Activated CD4-positive, alpha-beta T cell treated with anti-CD3 and anti-CD28 coated beads for 36 hours (primary cell): Measurements from ENCODE around the gene RAF1. TPM values are rescaled to one million over a fixed set of nuclear protein-coding genes. Genes with fewer than 3 reads are reported as not detected.
"Not testable (repeated sequence)": the region's sequence is repeated elsewhere in the genome, so short reads cannot be mapped to it uniquely, and the experiment has no call there.

ENCODE experiments used
- ATAC-seq: fragments of 200-7000 bp; cut with Tn5 transposase; one replicate; pipeline ENCODE4 v1.10.0; 2021; ENCODE audit warnings: mild to moderate bottlenecking, moderate library complexity
- CTCF ChIA-PET: fragments of 350-600 bp; sonication (Branson Sonifier 250); formaldehyde crosslinking; loops from one replicate; lab custom pipeline; 2021; ENCODE audit warnings: antibody characterized with exemption; lab: Charles Lee
- POLR2A ChIA-PET: fragments of 350-600 bp; sonication (Branson Sonifier 250); formaldehyde crosslinking; loops from one replicate; lab custom pipeline; 2021; ENCODE audit warnings: antibody characterized with exemption, inconsistent platforms; lab: Charles Lee
- DNase-seq: peaks from one replicate; pipeline ENCODE4 v3.0.0-alpha.2; 2020
- H3K27ac Mint-ChIP-seq: one replicate; pipeline ENCODE4 v1.8.0; 2021; ENCODE audit warnings: mixed read lengths
- H3K27me3 Mint-ChIP-seq: one replicate; pipeline ENCODE4 v1.8.0; 2021; ENCODE audit warnings: mixed read lengths
- H3K36me3 Mint-ChIP-seq: one replicate; pipeline ENCODE4 v1.8.0; 2021; ENCODE audit warnings: low read depth, mixed read lengths
- H3K4me1 Mint-ChIP-seq: one replicate; pipeline ENCODE4 v1.8.0; 2021; ENCODE audit warnings: mixed read lengths
- H3K4me3 Mint-ChIP-seq: one replicate; pipeline ENCODE4 v1.8.0; 2021; ENCODE audit warnings: mild to moderate bottlenecking, moderate library complexity, mixed read lengths
- H3K9me3 Mint-ChIP-seq: one replicate; pipeline ENCODE4 v1.8.0; 2021; ENCODE audit warnings: low read depth, mixed read lengths
- intact Hi-C, 2 experiments: fragments of 100-400 bp; cut with DNase I in 1 of 2; cut with micrococcal nuclease in 1 of 2; formaldehyde crosslinking; loops; one replicate each; pipeline versions ENCODE4 v1.14.2 to v1.15.1; 2022 to 2024; cut with DNase I, micrococcal nuclease
- total RNA-seq, 2 experiments: library from RNA; stranded (reverse); gene quantifications; one replicate each; pipeline ENCODE4 v1.2.3, GENCODE V29; 2021

Gene RAF1
- total RNA-seq, 2 experiments from 2014 or later: 66.8 to 74.7 TPM

DNA sequence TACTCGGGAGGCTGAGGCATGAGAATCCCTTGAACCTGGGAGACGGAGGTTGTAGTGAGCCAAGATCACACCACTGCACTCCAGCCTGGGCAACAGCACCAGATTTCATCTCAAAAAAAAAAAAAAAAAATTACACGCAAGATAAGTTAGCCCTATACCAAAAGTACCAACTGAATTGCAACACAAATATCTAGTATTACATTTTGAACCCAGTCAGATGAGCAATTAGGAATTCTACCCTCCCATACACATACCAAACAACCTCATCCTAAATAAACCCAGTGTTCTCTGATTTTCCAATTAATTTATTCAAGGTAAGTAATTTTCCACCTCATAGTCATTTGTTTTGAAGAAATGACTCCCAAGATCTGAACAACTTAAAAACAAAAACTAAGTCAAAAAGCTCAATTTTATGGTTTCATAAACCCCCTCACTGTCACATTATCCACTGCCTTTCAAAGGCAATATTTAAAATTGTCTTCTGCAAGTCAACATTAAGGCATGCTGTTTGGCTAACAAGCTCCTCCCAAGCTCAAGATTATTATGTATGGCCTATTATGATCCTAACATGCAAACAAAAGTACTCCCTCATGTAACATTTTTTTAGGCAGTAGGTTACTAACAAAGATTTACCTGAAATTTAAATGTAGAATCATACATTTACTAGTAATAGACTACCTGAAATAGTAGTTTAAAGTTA, 4.5 kb downstream of the RAF1 start:
- Mint-ChIP-seq H3K4me1 (peaks cover 55% of the 10 kb centered on the region), H3K36me3 (peaks cover 16% of the 10 kb centered on the region), H3K27me3 (no peaks in the 10 kb centered on the region), H3K9me3 (no peaks in the 10 kb centered on the region), H3K4me3 (no peak overlapping the region), H3K27ac (peak overlapping the region; percentile 70)
- POLR2A ChIA-PET: interaction anchor here (0.7 to 1.2 kb wide), 4 partner anchors 21 to 127 kb away, joined by 3 to 8 read pairs (median 4); partner anchors contain the start of gene TMEM40
- no peak for DNase-seq
- no peak for ATAC-seq
- intact Hi-C loops: loop anchor here in 1 of 2 experiments (1.0 to 5.0 kb wide), 3 partner anchors 51 to 758 kb away; no protein-coding TSS in a partner anchor
- CTCF ChIA-PET: interaction anchor here (0.6 to 2.0 kb wide), 5 partner anchors 9 to 60 kb away, joined by 3 to 6 read pairs (median 3); no protein-coding TSS in a partner anchor

- H3K27me3 Mint-ChIP-seq: no peaks in the 10 kb centered on the region
- CTCF ChIA-PET: interaction anchor here (0.7 to 2.0 kb wide), 2 partner anchors 13 to 61 kb away, joined by 3 to 6 read pairs; no protein-coding TSS in a partner anchor
- POLR2A ChIA-PET: interaction anchor here (1.2 kb wide), 1 partner anchor 52 kb away, joined by 3 read pairs; no protein-coding TSS in a partner anchor
- peak; percentile 7 for ATAC-seq
- H3K4me3 Mint-ChIP-seq: no peak overlapping the region
- no peak for DNase-seq
- H3K4me1 Mint-ChIP-seq: peaks cover 55% of the 10 kb centered on the region
- intact Hi-C loops: loop anchor here in 1 of 2 experiments (1.0 kb wide), 1 partner anchor 50 kb away; no protein-coding TSS in a partner anchor
- no peaks in the 10 kb centered on the region for H3K9me3 Mint-ChIP-seq
- H3K27ac Mint-ChIP-seq: peak overlapping the region; percentile 60
- peaks cover 16% of the 10 kb centered on the region for H3K36me3 Mint-ChIP-seq
These were observed 5.3 kb downstream of the RAF1 start for GRCh38 chr3:12658593-12659058.

DNA sequence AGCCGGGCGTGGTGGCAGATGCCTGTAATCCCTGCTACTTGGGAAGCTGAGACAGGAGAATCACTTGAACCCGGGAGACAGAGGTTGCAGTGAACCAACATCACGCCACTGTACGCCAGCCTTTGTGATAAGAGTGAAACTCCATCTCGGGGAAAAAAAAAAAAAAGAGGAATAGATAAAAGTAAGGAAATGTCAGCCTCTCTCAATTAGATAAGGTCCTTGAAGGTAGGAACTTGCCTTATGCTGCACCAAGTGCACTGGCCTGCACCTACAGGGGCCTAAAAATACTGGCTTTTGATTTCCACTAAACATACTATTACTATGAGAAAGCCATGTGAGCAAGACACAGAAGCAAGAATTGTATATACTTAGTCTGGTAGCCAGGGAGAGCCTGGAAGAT, 7.1 kb downstream of the RAF1 start:
- no peak for DNase-seq
- H3K36me3 Mint-ChIP-seq: peaks cover 14% of the 10 kb centered on the region
- ATAC-seq: no peak
- H3K4me1 Mint-ChIP-seq: peaks cover 58% of the 10 kb centered on the region
- POLR2A ChIA-PET: no interaction called here
- no peak overlapping the region for H3K27ac Mint-ChIP-seq
- H3K9me3 Mint-ChIP-seq: no peaks in the 10 kb centered on the region
- intact Hi-C loops: loop anchor here in 1 of 2 experiments (2.0 kb wide), 1 partner anchor 50 kb away; no protein-coding TSS in a partner anchor
- CTCF ChIA-PET: interaction anchor here (0.6 kb wide), 1 partner anchor 42 kb away, joined by 3 read pairs; no protein-coding TSS in a partner anchor
- no peaks in the 10 kb centered on the region for H3K27me3 Mint-ChIP-seq
- H3K4me3 Mint-ChIP-seq: no peak overlapping the region

GRCh38 chr3:12656193-12656592, 7.7 kb downstream of the RAF1 start:
- Mint-ChIP-seq H3K36me3 (peaks cover 14% of the 10 kb centered on the region), H3K27me3 (no peaks in the 10 kb centered on the region), H3K27ac (peak overlapping the region; percentile 20), H3K9me3 (no peaks in the 10 kb centered on the region), H3K4me1 (peaks cover 58% of the 10 kb centered on the region), H3K4me3 (no peak overlapping the region)
- intact Hi-C loops: loop anchor here in 1 of 2 experiments (2.0 kb wide), 1 partner anchor 49 kb away; no protein-coding TSS in a partner anchor
- no peak for DNase-seq
- ChIA-PET POLR2A (no interaction called here), CTCF (no interaction called here)
- peak; percentile 21 for ATAC-seq

GRCh38 chr3:12655701-12656100, 8.2 kb downstream of the RAF1 start:
- Mint-ChIP-seq H3K4me1 (peaks cover 56% of the 10 kb centered on the region), H3K36me3 (peaks cover 14% of the 10 kb centered on the region), H3K4me3 (no peak overlapping the region), H3K9me3 (no peaks in the 10 kb centered on the region), H3K27ac (no peak overlapping the region), H3K27me3 (no peaks in the 10 kb centered on the region)
- CTCF ChIA-PET: no interaction called here
- POLR2A ChIA-PET: no interaction called here
- intact Hi-C loops: loop anchor here (1.0 to 2.0 kb wide), 2 partner anchors 48 to 49 kb away; no protein-coding TSS in a partner anchor
- DNase-seq (peak; percentile 47), ATAC-seq (peak; percentile 79)

DNA sequence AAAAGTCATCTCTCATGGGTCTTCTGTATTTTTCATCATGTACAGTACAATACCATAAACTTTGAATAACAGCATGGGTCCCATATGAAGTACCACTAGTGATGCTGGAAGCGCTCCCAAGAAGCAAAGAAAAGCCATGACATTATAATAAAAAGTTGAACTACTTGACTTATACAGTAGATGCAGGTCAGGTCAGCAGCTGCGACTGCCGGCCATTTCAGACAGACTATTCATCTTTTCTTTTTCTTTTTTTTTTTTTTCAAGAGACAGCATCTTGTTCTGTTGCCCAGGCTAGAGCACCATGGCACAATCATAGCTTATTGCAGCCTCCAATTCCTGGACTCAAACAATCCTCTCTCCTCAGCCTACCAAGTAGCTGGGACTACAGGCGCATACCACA, 10.2 kb downstream of the RAF1 start:
- no peaks in the 10 kb centered on the region for H3K27me3 Mint-ChIP-seq
- ChIA-PET POLR2A (no interaction called here), CTCF (no interaction called here)
- DNase-seq (no peak), ATAC-seq (no peak)
- H3K27ac Mint-ChIP-seq: no peak overlapping the region
- H3K36me3 Mint-ChIP-seq: peaks cover 11% of the 10 kb centered on the region
- peaks cover 54% of the 10 kb centered on the region for H3K4me1 Mint-ChIP-seq
- H3K4me3 Mint-ChIP-seq: no peak overlapping the region
- H3K9me3 Mint-ChIP-seq: no peaks in the 10 kb centered on the region
- intact Hi-C loops: no loop called here

GRCh38 chr3:12648384-12648959, 15.4 kb downstream of the RAF1 start:
- Mint-ChIP-seq H3K27ac (no peak overlapping the region), H3K4me1 (peaks cover 55% of the 10 kb centered on the region), H3K36me3 (no peaks in the 10 kb centered on the region), H3K27me3 (no peaks in the 10 kb centered on the region), H3K4me3 (no peak overlapping the region), H3K9me3 (no peaks in the 10 kb centered on the region)
- intact Hi-C loops: no loop called here
- ChIA-PET POLR2A (interaction anchor here (0.6 kb wide), 1 partner anchor 29 kb away, joined by 5 read pairs; no protein-coding TSS in a partner anchor), CTCF (interaction anchor here (0.6 to 1.4 kb wide), 3 partner anchors 10 to 1047 kb away, joined by 3 to 5 read pairs (median 3); no protein-coding TSS in a partner anchor)
- DNase-seq: no peak
- peak; percentile 44 for ATAC-seq

GRCh38 chr3:12644331-12644937, 19.5 kb downstream of the RAF1 start:
- POLR2A ChIA-PET: no interaction called here
- no peak for ATAC-seq
- CTCF ChIA-PET: interaction anchor here (0.6 to 1.8 kb wide), 4 partner anchors 10 to 241 kb away, joined by 3 to 4 read pairs (median 4); no protein-coding TSS in a partner anchor
- Mint-ChIP-seq H3K9me3 (no peaks in the 10 kb centered on the region), H3K27me3 (no peaks in the 10 kb centered on the region), H3K36me3 (peaks cover 15% of the 10 kb centered on the region), H3K4me3 (no peak overlapping the region), H3K4me1 (peaks cover 47% of the 10 kb centered on the region), H3K27ac (no peak overlapping the region)
- intact Hi-C loops: no loop called here
- no peak for DNase-seq

DNA sequence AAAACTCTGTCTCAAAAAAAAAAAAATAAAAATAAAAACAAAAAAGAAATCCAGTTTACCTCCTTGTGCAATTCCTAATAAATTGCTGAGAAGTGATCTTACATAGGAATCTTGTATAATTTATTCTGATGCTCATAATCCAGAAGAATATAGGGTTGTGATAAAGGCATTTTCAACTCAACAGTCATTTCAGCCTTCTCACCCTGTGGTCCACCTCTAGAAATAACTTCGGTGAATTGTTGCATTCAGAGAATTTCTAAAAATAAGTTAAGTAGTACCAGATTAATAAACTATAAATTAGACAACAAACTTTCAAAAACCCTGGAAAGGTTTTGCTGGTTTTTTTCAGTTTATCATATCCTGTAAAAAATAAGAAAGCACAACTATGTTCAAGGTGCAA, 20.2 kb downstream of the RAF1 start:
- CTCF ChIA-PET: interaction anchor here (0.6 to 1.3 kb wide), 2 partner anchors 11 to 19 kb away, joined by 3 read pairs; no protein-coding TSS in a partner anchor

GRCh38 chr3:12643010-12643380, 20.9 kb downstream of the RAF1 start:
- POLR2A ChIA-PET: interaction anchor here (0.6 kb wide), 1 partner anchor 1276 kb away, joined by 5 read pairs; no protein-coding TSS in a partner anchor

More for the DNA sequence above, 20.2 kb downstream of the RAF1 start:
- H3K36me3 Mint-ChIP-seq: peaks cover 15% of the 10 kb centered on the region
- H3K4me3 Mint-ChIP-seq: no peak overlapping the region
- DNase-seq (no peak), ATAC-seq (no peak)
- H3K27me3 Mint-ChIP-seq: no peaks in the 10 kb centered on the region
- intact Hi-C loops: no loop called here
- H3K4me1 Mint-ChIP-seq: peaks cover 48% of the 10 kb centered on the region
- H3K9me3 Mint-ChIP-seq: no peaks in the 10 kb centered on the region
- H3K27ac Mint-ChIP-seq: no peak overlapping the region
- POLR2A ChIA-PET: no interaction called here

GRCh38 chr3:12640853-12641252, 23.1 kb downstream of the RAF1 start:
- intact Hi-C loops, DNase-seq, POLR2A ChIA-PET, H3K9me3 Mint-ChIP-seq, H3K27me3 Mint-ChIP-seq, H3K27ac Mint-ChIP-seq, ATAC-seq, H3K4me3 Mint-ChIP-seq, CTCF ChIA-PET: not testable (repeated sequence)
- Mint-ChIP-seq H3K4me1 (peaks cover 43% of the 10 kb centered on the region), H3K36me3 (peaks cover 23% of the 10 kb centered on the region)

More at GRCh38 chr3:12643010-12643380, 20.9 kb downstream of the RAF1 start:
- intact Hi-C loops: no loop called here
- H3K4me3 Mint-ChIP-seq: no peak overlapping the region
- no peak for ATAC-seq
- no peak for DNase-seq
- peaks cover 17% of the 10 kb centered on the region for H3K36me3 Mint-ChIP-seq
- peaks cover 47% of the 10 kb centered on the region for H3K4me1 Mint-ChIP-seq
- H3K9me3 Mint-ChIP-seq: no peaks in the 10 kb centered on the region
- CTCF ChIA-PET: interaction anchor here (1.3 kb wide), 1 partner anchor 11 kb away, joined by 3 read pairs; no protein-coding TSS in a partner anchor
- no peak overlapping the region for H3K27ac Mint-ChIP-seq
- no peaks in the 10 kb centered on the region for H3K27me3 Mint-ChIP-seq
